C4-2B (cell line): ENCODE results near the gene RGP1.

ENCODE experiments used
- CTCF ChIP-seq: fragments of 450-650 bp; conservative IDR thresholded peaks from 2 replicates; pipeline ENCODE4 v1.5.1; 2017; ENCODE audit warnings: mild to moderate bottlenecking
- ZFX ChIP-seq: fragments of 450-650 bp; IDR thresholded peaks from 2 replicates; pipeline ENCODE4 v1.6.1; 2017

- no peak for TF ChIP-seq CTCF
- TF ChIP-seq ZFX = no peak
Observed at GRCh38 chr9:35783418-35783817, 34.3 kb downstream of the RGP1 start.
